Measurements from ENCODE around the gene CCDC27. TPM values are rescaled to one million over a fixed set of nuclear protein-coding genes. Genes with fewer than 3 reads are reported as not detected.

The CCDC27 gene
- total RNA-seq, 1 experiment from 2014 or later: 0.13 TPM

DNA sequence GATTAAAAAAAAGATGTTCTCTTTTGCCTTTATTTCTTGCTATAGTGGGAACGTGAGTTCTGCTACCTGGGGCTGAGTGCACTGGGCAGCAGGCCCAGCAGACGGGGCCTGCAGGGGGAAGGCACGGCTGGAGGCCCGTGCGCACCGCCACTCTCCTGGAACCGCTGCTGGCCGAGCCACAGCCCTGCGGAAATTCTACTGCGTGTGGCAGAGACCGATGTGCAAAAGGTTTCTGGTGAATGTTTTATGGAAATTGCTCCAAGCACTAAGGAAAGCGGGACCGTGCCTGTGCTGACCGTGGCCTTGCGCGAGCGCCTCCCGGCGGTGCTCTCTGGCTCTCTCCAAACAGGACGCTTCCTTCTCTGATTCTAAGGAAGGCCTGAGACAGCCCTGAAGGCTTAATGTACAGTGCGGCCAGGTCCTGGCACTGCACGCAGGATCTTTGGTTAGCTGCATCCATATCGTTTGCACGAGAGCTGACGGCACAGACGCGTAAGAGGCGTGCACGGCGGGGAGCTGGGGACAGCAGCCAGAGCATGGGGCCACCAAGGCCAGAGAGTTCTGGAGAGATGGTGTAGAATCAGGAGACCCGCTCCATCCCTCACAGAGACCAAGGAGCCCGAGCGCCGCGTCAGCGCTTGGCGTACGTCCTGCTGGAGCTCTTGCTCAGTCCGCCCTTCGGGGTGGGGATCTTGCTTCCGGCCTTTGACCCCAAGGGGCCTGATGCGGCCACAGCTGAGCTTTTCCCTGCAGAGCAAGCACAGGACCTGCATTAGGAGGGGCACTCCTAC lies 62.7 kb downstream of the CCDC27 start (continued):
- TF ChIP-seq USF2 (CRISPR knock-in tag; IDR thresholded peaks at IDR 0.05): no peak
- no peak for TF ChIP-seq ZNF281 (CRISPR knock-in tag; IDR thresholded peaks at IDR 0.05)

DNA sequence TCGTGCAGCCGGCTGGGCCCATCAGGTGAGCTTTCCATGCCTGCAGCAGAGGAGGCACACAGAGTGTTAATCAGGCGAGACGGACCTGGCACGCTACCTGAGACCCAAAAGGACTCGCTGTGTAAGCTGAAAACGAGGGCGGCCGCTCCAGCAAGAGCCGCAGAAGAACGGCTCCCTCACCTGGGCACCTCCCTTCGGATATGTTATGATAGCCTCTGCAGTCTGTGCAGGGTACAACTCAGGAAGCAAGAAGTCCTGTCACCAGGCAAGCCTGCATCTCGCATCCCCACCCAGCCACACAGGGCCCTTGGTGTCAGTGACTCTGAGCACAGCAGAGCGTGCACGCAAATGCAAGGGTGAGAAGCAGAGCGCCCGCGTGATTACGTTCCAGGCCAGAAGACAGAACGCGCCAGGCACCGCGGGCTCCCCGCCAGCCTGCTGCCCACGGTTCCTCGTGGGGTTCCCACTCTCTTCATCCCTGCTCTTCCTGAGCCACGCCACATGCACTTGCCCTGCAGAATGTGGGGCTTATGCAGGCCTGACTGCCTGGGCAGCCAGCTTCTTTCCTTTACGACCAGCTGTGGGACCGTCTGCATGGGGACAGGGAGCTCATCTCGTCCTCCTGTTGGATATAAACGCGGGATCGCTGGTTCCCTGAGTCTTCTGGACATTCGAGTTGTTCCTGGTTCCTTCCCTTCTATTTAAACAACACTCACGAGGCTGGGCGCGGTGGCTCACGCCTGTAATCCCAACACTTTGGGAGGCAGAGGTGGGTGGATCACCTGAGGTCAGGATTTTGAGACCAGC lies 64.3 kb downstream of the CCDC27 start:
- DNase-seq (ENCODE audit: low spot score) (no peak), ATAC-seq (no peak)
- Mint-ChIP-seq H3K4me1 (peaks cover under 1% of the 10 kb centered on the region; the same call in 1 of the 2 replicates), H3K4me3 (no peak overlapping the region), H3K9me3 (no peaks in the 10 kb centered on the region), H3K27ac (no peak overlapping the region), H3K27me3 (ENCODE audit: low read depth) (no peaks in the 10 kb centered on the region), H3K36me3 (peaks cover 7% of the 10 kb centered on the region)
- ChIA-PET CTCF (interaction anchor here (0.6 to 0.7 kb wide), 2 partner anchors 11 to 41 kb away, joined by 3 to 4 read pairs; no protein-coding TSS in a partner anchor), POLR2A (interaction anchor here (1.1 kb wide), 1 partner anchor 11 kb away, joined by 3 read pairs; no protein-coding TSS in a partner anchor)
- TF ChIP-seq, protein P1, sequence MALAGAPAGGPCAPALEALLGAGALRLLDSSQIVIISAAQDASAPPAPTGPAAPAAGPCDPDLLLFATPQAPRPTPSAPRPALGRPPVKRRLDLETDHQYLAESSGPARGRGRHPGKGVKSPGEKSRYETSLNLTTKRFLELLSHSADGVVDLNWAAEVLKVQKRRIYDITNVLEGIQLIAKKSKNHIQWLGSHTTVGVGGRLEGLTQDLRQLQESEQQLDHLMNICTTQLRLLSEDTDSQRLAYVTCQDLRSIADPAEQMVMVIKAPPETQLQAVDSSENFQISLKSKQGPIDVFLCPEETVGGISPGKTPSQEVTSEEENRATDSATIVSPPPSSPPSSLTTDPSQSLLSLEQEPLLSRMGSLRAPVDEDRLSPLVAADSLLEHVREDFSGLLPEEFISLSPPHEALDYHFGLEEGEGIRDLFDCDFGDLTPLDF (CRISPR knock-in tag; IDR thresholded peaks at IDR 0.05): no peak
- TF ChIP-seq, protein P2, sequence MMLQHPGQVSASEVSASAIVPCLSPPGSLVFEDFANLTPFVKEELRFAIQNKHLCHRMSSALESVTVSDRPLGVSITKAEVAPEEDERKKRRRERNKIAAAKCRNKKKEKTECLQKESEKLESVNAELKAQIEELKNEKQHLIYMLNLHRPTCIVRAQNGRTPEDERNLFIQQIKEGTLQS (CRISPR knock-in tag; conservative IDR thresholded peaks at IDR 0.05): no peak
- no peak for TF ChIP-seq TEAD4 (CRISPR knock-in tag; IDR thresholded peaks at IDR 0.05)
- TF ChIP-seq, protein P3, sequence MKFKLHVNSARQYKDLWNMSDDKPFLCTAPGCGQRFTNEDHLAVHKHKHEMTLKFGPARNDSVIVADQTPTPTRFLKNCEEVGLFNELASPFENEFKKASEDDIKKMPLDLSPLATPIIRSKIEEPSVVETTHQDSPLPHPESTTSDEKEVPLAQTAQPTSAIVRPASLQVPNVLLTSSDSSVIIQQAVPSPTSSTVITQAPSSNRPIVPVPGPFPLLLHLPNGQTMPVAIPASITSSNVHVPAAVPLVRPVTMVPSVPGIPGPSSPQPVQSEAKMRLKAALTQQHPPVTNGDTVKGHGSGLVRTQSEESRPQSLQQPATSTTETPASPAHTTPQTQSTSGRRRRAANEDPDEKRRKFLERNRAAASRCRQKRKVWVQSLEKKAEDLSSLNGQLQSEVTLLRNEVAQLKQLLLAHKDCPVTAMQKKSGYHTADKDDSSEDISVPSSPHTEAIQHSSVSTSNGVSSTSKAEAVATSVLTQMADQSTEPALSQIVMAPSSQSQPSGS (CRISPR knock-in tag; IDR thresholded peaks at IDR 0.05; ENCODE audit: borderline replicate concordance, low read depth): no peak
- no peak for TF ChIP-seq ZNF281 (CRISPR knock-in tag; IDR thresholded peaks at IDR 0.05)
- TF ChIP-seq ZNF138 (CRISPR knock-in tag; conservative IDR thresholded peaks at IDR 0.05): no peak
- no peak for TF ChIP-seq FOXK1 (CRISPR knock-in tag; IDR thresholded peaks at IDR 0.05)
- TF ChIP-seq, protein P4, sequence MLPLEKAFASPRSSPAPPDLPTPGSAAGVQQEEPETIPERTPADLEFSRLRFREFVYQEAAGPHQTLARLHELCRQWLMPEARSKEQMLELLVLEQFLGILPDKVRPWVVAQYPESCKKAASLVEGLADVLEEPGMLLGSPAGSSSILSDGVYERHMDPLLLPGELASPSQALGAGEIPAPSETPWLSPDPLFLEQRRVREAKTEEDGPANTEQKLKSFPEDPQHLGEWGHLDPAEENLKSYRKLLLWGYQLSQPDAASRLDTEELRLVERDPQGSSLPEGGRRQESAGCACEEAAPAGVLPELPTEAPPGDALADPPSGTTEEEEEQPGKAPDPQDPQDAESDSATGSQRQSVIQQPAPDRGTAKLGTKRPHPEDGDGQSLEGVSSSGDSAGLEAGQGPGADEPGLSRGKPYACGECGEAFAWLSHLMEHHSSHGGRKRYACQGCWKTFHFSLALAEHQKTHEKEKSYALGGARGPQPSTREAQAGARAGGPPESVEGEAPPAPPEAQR (CRISPR knock-in tag; IDR thresholded peaks at IDR 0.05): no peak
- TF ChIP-seq MLX (CRISPR knock-in tag; IDR thresholded peaks at IDR 0.05): no peak
- no peak for TF ChIP-seq CREB1 (CRISPR knock-in tag; IDR thresholded peaks at IDR 0.05)
- TF ChIP-seq ETV6 (CRISPR knock-in tag; IDR thresholded peaks at IDR 0.05): no peak
- TF ChIP-seq ZNF512 (CRISPR knock-in tag; IDR thresholded peaks at IDR 0.05; ENCODE audit: borderline replicate concordance): no peak
- no peak for TF ChIP-seq GTF2I (CRISPR knock-in tag; conservative IDR thresholded peaks at IDR 0.05)
